Suprapubic skin (tissue), 4 donors: Measurements from ENCODE around the gene BRCA2.

Experiments used
- CTCF ChIP-seq, 2 donors: fragments of 200-600 bp in 1 of 2; fragments of 450-650 bp in 1 of 2; sonication (generic) in 1 of 2; IDR thresholded peaks; one replicate each; pipeline ENCODE4 v1.5.1; 2016 to 2019; ENCODE audit warnings: antibody characterized with exemption in 2 of 2, mild to moderate bottlenecking in 1 of 2, moderate library complexity in 1 of 2
- POLR2A ChIP-seq, 2 donors: fragments of 450-650 bp; IDR thresholded peaks; one replicate each; pipeline ENCODE4 v1.6.1; 2017; ENCODE audit warnings: antibody characterized with exemption in 2 of 2, mild to moderate bottlenecking in 2 of 2, moderate library complexity in 2 of 2
- POLR2AphosphoS5 ChIP-seq, 3 donors: sonication (generic); formaldehyde crosslinking; IDR thresholded peaks; one replicate each; pipeline ENCODE4 v1.6.1; 2017; ENCODE audit warnings: antibody characterized with exemption in 3 of 3

DNA sequence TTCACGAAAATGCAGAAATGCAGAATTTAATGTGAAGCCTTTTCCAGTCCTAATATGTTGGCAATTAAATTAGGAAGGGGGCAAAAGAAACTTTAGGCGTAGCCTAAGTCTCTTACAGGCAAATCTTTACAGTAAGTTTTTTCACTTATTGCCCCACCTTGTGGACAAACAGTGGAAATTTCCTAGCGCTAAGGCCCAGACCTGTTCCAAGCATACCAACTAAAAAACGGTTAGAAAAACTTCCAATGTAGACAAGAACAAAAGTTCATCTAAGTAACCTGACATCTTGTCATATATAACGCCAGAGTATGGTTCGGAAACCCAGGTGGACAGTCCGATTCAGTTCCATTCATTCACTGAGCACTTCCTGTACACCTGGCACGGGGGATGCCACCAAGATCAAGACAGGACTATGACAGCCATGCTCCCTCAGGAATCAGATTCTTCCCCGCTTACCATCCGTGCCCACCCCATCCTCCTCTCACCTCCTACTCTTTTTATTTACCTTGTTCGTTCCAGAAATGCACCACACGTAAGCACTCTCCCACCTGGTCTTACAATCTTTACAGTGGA, 5.1 kb upstream of the BRCA2 start:
- no peak for TF ChIP-seq POLR2A (IDR thresholded peaks at IDR 0.05)
- peak; percentile 29 to 57 for TF ChIP-seq CTCF (IDR thresholded peaks at IDR 0.05)
- TF ChIP-seq POLR2AphosphoS5 (IDR thresholded peaks at IDR 0.05) = no peak
